SK-N-SH (cell line): ENCODE results near the gene TADA2B. TPM values are rescaled to one million over a fixed set of nuclear protein-coding genes. Genes with fewer than 3 reads are reported as not detected.

Experiments
- CTCF ChIA-PET: fragments of 300-600, 350-600 bp; formaldehyde crosslinking; extraction: SDS; loops from one replicate; lab custom pipeline; 2021; lab: Yijun Ruan, JAX
- POLR2A ChIA-PET: fragments of 350-600 bp; sonication (Branson Sonifier 250); formaldehyde crosslinking; extraction: SDS; loops from one replicate; lab custom pipeline; 2020; ENCODE audit warnings: antibody characterized with exemption, inconsistent platforms; lab: Yijun Ruan, JAX
- DNase-seq: peaks from one replicate; pipeline ENCODE4 v3.0.0; 2012
- H2AFZ ChIP-seq: fragments of 200-600 bp; sonication (generic); 2 replicates; pipeline ENCODE4 v1.8.1; 2016; ENCODE audit warnings: antibody characterized with exemption, mild to moderate bottlenecking, low read depth
- H3F3A ChIP-seq: fragments of 200-600 bp; sonication (generic); replicated peaks from 2 replicates; pipeline ENCODE3; 2016; ENCODE audit warnings: antibody characterized with exemption, mild to moderate bottlenecking; ENCODE audit not compliant: insufficient read depth
- H3K27ac ChIP-seq, 2 experiments: fragments of 200-500 bp in 1 of 2; fragments of 200-600 bp in 1 of 2; sonication (Bioruptor generic) in 1 of 2; sonication (generic), shearing (Covaris generic) in 1 of 2; 2 replicates each; pipeline versions ENCODE4 v1.5.1 to v1.6.1; 2014 to 2016; ENCODE audit warnings: low read depth in 2 of 2, inconsistent platforms in 1 of 2, low read length in 1 of 2, mild to moderate bottlenecking in 1 of 2, mixed read lengths in 1 of 2
- H3K27me3 ChIP-seq: fragments of 200-600 bp; sonication (generic), shearing (Covaris generic); 2 replicates; pipeline ENCODE4 v1.6.1; 2016; ENCODE audit warnings: mixed run types; ENCODE audit not compliant: insufficient read depth
- H3K36me3 ChIP-seq, 2 experiments: fragments of 200-500 bp in 1 of 2; fragments of 200-600 bp in 1 of 2; sonication (Bioruptor generic) in 1 of 2; sonication (generic) in 1 of 2; replicated peaks in 1 of 2; 2 replicates each; pipeline versions ENCODE3 to v1.5.1; 2014 to 2016; ENCODE audit warnings: low read length in 1 of 2, mild to moderate bottlenecking in 1 of 2; ENCODE audit not compliant: insufficient read depth in 2 of 2, control insufficient read depth in 1 of 2
- H3K4me1 ChIP-seq, 2 experiments: fragments of 200-500 bp in 1 of 2; fragments of 200-600 bp in 1 of 2; sonication (Bioruptor generic) in 1 of 2; sonication (generic), shearing (Covaris generic) in 1 of 2; 2 replicates each; pipeline versions ENCODE4 v1.5.1 to v1.6.1; 2014 to 2016; ENCODE audit warnings: low read depth in 1 of 2, low read length in 1 of 2, mixed run types in 1 of 2; ENCODE audit not compliant: insufficient read depth in 2 of 2, control insufficient read depth in 1 of 2
- H3K4me2 ChIP-seq: fragments of 200-600 bp; sonication (generic), shearing (Covaris generic); 2 replicates; pipeline ENCODE4 v1.6.1; 2017; ENCODE audit warnings: mixed run types
- H3K4me3 ChIP-seq, 2 experiments: fragments of 200-500 bp in 1 of 2; fragments of 200-600 bp in 1 of 2; sonication (Bioruptor generic) in 1 of 2; sonication (generic), shearing (Covaris generic) in 1 of 2; 2 replicates each; pipeline versions ENCODE4 v1.5.1 to v1.8.1; 2014 to 2016; ENCODE audit warnings: low read depth in 2 of 2, inconsistent platforms in 1 of 2, low read length in 1 of 2, mild to moderate bottlenecking in 1 of 2, mixed read lengths in 1 of 2, moderate library complexity in 1 of 2
- H3K79me2 ChIP-seq: fragments of 200-600 bp; sonication (generic); 2 replicates; pipeline ENCODE4 v1.8.1; 2017; ENCODE audit warnings: mild to moderate bottlenecking; ENCODE audit not compliant: insufficient read depth
- H3K9ac ChIP-seq: fragments of 200-600 bp; sonication (generic); 2 replicates; pipeline ENCODE4 v1.6.1; 2017; ENCODE audit warnings: mixed run types
- H3K9me2 ChIP-seq: fragments of 200-600 bp; sonication (generic); 2 replicates; pipeline ENCODE4 v1.6.1; 2017; ENCODE audit warnings: mixed run types
- H3K9me3 ChIP-seq: fragments of 200-600 bp; sonication (generic); 2 replicates; pipeline ENCODE4 v1.6.1; 2017; ENCODE audit warnings: mixed run types, mild to moderate bottlenecking, moderate library complexity
- H4K20me1 ChIP-seq: fragments of 200-600 bp; sonication (generic); 2 replicates; pipeline ENCODE4 v1.6.1; 2017; ENCODE audit warnings: mild to moderate bottlenecking, mixed run types; ENCODE audit not compliant: insufficient read depth
- CHD2 ChIP-seq: fragments of 150-350 bp; IDR thresholded peaks from 2 replicates; pipeline ENCODE4 v1.6.1; 2018; ENCODE audit warnings: low read length; ENCODE audit not compliant: partially characterized antibody
- ELF1 ChIP-seq: IDR thresholded peaks from 2 replicates; pipeline ENCODE4 v1.4.0; 2012
- EP300 ChIP-seq, 2 experiments: IDR thresholded peaks; 2 replicates each; pipeline versions ENCODE4 v1.4.0 to v1.6.1; 2012; ENCODE audit warnings: borderline replicate concordance in 1 of 2, low read depth in 1 of 2, low read length in 1 of 2
- FOXJ3 ChIP-seq: sonication (generic); formaldehyde crosslinking; IDR thresholded peaks from 2 replicates; pipeline ENCODE4 v1.5.1; 2020; ENCODE audit warnings: mild to moderate bottlenecking, missing genetic modification reagents
- GABPA ChIP-seq: IDR thresholded peaks from 2 replicates; pipeline ENCODE4 v1.4.0; 2012; ENCODE audit warnings: low read depth, mild to moderate bottlenecking
- GATA2 ChIP-seq: sonication (generic); formaldehyde crosslinking; IDR thresholded peaks from 2 replicates; pipeline ENCODE4 v1.5.0; 2020; ENCODE audit warnings: mild to moderate bottlenecking, missing genetic modification reagents
- JUND ChIP-seq: IDR thresholded peaks from 2 replicates; pipeline ENCODE4 v1.4.0; 2012
- MXI1 ChIP-seq: IDR thresholded peaks from 2 replicates; pipeline ENCODE4 v1.6.1; 2012; ENCODE audit warnings: mild to moderate bottlenecking, low read depth, low read length, improper control_type of control experiment
- NFIC ChIP-seq: IDR thresholded peaks from 2 replicates; pipeline ENCODE4 v1.4.0; 2012; ENCODE audit warnings: borderline replicate concordance
- NRF1 ChIP-seq: IDR thresholded peaks from 2 replicates; pipeline ENCODE4 v1.6.1; 2012; ENCODE audit warnings: low read depth, mild to moderate bottlenecking, low read length
- RAD21 ChIP-seq: IDR thresholded peaks from 2 replicates; pipeline ENCODE4 v1.6.1; 2012; ENCODE audit warnings: mild to moderate bottlenecking, low read length
- RCOR1 ChIP-seq: fragments of 150-350 bp; IDR thresholded peaks from 2 replicates; pipeline ENCODE4 v1.6.1; 2017; ENCODE audit warnings: antibody characterized with exemption, low read length
- REST ChIP-seq: IDR thresholded peaks from 2 replicates; pipeline ENCODE4 v1.6.1; 2012; ENCODE audit warnings: mild to moderate bottlenecking, low read depth, low read length, moderate library complexity
- RFX5 ChIP-seq: IDR thresholded peaks from 2 replicates; pipeline ENCODE4 v1.6.1; 2012; ENCODE audit warnings: mild to moderate bottlenecking, improper control_type of control experiment, low read length
- SIN3A ChIP-seq: IDR thresholded peaks from 2 replicates; pipeline ENCODE4 v1.6.1; 2012; ENCODE audit warnings: low read depth, mild to moderate bottlenecking, low read length, moderate library complexity, borderline replicate concordance
- SMC3 ChIP-seq: IDR thresholded peaks from 2 replicates; pipeline ENCODE4 v1.6.1; 2012; ENCODE audit warnings: low read depth, low read length, improper control_type of control experiment
- TAF1 ChIP-seq: IDR thresholded peaks from 2 replicates; pipeline ENCODE4 v1.6.1; 2012; ENCODE audit warnings: low read depth, mild to moderate bottlenecking, low read length, moderate library complexity, borderline replicate concordance
- YY1 ChIP-seq: IDR thresholded peaks from 2 replicates; pipeline ENCODE4 v1.4.0; 2012; ENCODE audit warnings: low read depth, mild to moderate bottlenecking
- WGBS: methylation state at CpG from one replicate; pipeline ENCODE4 v1.1.6; 2017; ENCODE audit warnings: low lambda C conversion rate; 5-methylcytosine and 5-hydroxymethylcytosine counted together
- polyA plus RNA-seq, 3 experiments: library from polyadenylated mRNA; depleted of rRNA; stranded (reverse); fragments of >200 nt; gene quantifications; 2 replicates each; pipeline ENCODE4 v1.2.3, GENCODE V29; 2012
- TF ChIP-seq, protein P1 (sequence below): fragments of 150-350 bp; IDR thresholded peaks from 2 replicates; pipeline ENCODE4 v1.6.1; 2016; ENCODE audit warnings: mild to moderate bottlenecking, low read depth, low read length
- TF ChIP-seq, protein P2 (sequence below): fragments of 200-600 bp; sonication (generic); IDR thresholded peaks from 2 replicates; pipeline ENCODE4 v1.6.1; 2017; ENCODE audit warnings: antibody characterized with exemption, mild to moderate bottlenecking, moderate library complexity

The TADA2B gene
- polyA plus RNA-seq, 1 of the 3 experiments (the other 2 are of a cell fraction) = 8.0 TPM

- H3K9me2 ChIP-seq = no peaks in the 10 kb centered on the region
- CTCF ChIA-PET = interaction anchor here (0.6 to 9.1 kb wide), 6 partner anchors 10 to 414 kb away, joined by 3 to 80 read pairs (median 6); partner anchors contain the start of gene TADA2B
- POLR2A ChIA-PET = no interaction called here
- peaks cover 0 to 12% of the 10 kb centered on the region in 2 experiments; a peak in 1 of 4 replicates for H3K4me1 ChIP-seq
- H3K36me3 ChIP-seq = no peaks in the 10 kb centered on the region
- WGBS = 79% methylated on average over 8 of the region's 14 CpGs
- H3F3A ChIP-seq = no peaks in the 10 kb centered on the region
- no peak for DNase-seq
- H3K4me2 ChIP-seq = no peak overlapping the region
- no peaks in the 10 kb centered on the region for H4K20me1 ChIP-seq
- H3K27ac ChIP-seq = no peak overlapping the region
- H3K9ac ChIP-seq = no peak overlapping the region
- H3K27me3 ChIP-seq = no peaks in the 10 kb centered on the region
- no peak overlapping the region for H2AFZ ChIP-seq
- H3K79me2 ChIP-seq = no peaks in the 10 kb centered on the region
- TF ChIP-seq SIN3A (no peak), FOXJ3 (CRISPR knock-in tag) (no peak), REST (no peak), SMC3 (no peak), JUND (no peak), RCOR1 (no peak), EP300 (IDR thresholded peaks at IDR 0.05; ENCODE audit: borderline replicate concordance in 1 of 2, low read depth in 1 of 2, low read length in 1 of 2) (no peak), ELF1 (no peak), TAF1 (no peak), NRF1 (no peak), GATA2 (CRISPR knock-in tag) (no peak), YY1 (no peak), RFX5 (no peak), RAD21 (no peak), NFIC (no peak), CHD2 (no peak), GABPA (no peak), MXI1 (no peak)
- TF ChIP-seq, protein P1, sequence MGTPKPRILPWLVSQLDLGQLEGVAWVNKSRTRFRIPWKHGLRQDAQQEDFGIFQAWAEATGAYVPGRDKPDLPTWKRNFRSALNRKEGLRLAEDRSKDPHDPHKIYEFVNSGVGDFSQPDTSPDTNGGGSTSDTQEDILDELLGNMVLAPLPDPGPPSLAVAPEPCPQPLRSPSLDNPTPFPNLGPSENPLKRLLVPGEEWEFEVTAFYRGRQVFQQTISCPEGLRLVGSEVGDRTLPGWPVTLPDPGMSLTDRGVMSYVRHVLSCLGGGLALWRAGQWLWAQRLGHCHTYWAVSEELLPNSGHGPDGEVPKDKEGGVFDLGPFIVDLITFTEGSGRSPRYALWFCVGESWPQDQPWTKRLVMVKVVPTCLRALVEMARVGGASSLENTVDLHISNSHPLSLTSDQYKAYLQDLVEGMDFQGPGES = no peak
- TF ChIP-seq, protein P2, sequence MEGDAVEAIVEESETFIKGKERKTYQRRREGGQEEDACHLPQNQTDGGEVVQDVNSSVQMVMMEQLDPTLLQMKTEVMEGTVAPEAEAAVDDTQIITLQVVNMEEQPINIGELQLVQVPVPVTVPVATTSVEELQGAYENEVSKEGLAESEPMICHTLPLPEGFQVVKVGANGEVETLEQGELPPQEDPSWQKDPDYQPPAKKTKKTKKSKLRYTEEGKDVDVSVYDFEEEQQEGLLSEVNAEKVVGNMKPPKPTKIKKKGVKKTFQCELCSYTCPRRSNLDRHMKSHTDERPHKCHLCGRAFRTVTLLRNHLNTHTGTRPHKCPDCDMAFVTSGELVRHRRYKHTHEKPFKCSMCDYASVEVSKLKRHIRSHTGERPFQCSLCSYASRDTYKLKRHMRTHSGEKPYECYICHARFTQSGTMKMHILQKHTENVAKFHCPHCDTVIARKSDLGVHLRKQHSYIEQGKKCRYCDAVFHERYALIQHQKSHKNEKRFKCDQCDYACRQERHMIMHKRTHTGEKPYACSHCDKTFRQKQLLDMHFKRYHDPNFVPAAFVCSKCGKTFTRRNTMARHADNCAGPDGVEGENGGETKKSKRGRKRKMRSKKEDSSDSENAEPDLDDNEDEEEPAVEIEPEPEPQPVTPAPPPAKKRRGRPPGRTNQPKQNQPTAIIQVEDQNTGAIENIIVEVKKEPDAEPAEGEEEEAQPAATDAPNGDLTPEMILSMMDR = no peak
- no peaks in the 10 kb centered on the region for H3K9me3 ChIP-seq
- H3K4me3 ChIP-seq = no peak overlapping the region
Observed at GRCh38 chr4:7073059-7073458, 29.9 kb downstream of the TADA2B start.
